Measurements from ENCODE around the gene MAPRE2.
A peak's percentile ranks its signal among the peaks of the same experiment; 100 is the strongest.

The MAPRE2 gene

DNA sequence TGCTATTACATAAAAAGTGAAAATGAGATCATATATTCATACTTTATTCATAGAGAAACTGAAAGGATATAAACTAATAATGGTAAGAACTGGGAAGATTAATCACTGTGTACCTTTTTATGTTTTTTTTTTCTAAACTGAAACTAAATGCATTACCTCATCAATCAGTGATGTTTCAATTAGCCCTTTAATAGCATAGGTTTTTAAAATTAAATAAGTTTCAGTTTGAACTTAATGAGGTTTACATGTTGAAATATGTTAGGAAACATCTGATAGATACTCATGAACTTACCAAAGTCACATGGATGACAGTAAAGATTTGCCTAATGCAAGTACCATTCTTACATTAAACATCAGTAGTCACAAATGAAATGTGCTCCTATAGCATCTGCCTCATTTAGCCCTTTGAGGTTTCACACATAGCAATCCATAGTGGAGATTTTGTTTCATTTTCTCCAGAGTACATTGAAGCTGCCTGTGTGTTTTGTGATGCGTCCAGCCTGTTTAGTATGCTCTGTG, 8.9 kb downstream of the MAPRE2 start:
- no peak for DNase-seq (ENCODE audit: low read depth)
- TF ChIP-seq, protein P1, sequence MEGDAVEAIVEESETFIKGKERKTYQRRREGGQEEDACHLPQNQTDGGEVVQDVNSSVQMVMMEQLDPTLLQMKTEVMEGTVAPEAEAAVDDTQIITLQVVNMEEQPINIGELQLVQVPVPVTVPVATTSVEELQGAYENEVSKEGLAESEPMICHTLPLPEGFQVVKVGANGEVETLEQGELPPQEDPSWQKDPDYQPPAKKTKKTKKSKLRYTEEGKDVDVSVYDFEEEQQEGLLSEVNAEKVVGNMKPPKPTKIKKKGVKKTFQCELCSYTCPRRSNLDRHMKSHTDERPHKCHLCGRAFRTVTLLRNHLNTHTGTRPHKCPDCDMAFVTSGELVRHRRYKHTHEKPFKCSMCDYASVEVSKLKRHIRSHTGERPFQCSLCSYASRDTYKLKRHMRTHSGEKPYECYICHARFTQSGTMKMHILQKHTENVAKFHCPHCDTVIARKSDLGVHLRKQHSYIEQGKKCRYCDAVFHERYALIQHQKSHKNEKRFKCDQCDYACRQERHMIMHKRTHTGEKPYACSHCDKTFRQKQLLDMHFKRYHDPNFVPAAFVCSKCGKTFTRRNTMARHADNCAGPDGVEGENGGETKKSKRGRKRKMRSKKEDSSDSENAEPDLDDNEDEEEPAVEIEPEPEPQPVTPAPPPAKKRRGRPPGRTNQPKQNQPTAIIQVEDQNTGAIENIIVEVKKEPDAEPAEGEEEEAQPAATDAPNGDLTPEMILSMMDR (IDR thresholded peaks at IDR 0.05; ENCODE audit: low read length, missing control alignments), result no peak
- H3K4me3 ChIP-seq (replicated peaks; ENCODE audit: low read depth, low read length), result peak overlapping the region; percentile 32

DNA sequence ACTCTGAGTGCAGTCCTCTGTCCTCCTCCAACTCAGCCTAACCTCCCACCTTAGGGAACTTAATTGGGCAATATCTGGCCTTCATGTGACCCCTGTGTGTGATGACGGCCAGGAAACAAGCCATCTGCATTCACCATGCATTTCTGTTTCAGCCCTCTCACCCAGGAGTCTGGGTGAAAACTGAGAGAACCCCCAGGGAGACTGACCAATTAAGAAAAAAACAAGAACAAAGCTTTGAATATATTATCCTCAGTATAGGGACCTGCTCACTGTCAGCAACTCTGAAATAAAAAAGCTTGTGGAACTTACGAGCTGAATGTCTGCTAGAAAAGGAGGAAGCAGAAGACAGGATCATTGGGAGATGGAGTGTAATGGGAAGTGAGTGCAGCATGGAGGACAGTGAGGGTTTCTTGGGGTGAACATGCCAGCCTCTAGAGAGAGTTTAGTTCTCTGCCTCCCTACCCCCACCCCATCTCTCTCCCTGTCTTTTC, 9.5 kb downstream of the MAPRE2 start:
- peak overlapping the region; percentile 32 for H3K4me3 ChIP-seq (replicated peaks; ENCODE audit: low read depth, low read length)
- TF ChIP-seq, protein P1 (IDR thresholded peaks at IDR 0.05; ENCODE audit: low read length, missing control alignments), result no peak
- DNase-seq (ENCODE audit: low read depth), result peak; percentile 54

DNA sequence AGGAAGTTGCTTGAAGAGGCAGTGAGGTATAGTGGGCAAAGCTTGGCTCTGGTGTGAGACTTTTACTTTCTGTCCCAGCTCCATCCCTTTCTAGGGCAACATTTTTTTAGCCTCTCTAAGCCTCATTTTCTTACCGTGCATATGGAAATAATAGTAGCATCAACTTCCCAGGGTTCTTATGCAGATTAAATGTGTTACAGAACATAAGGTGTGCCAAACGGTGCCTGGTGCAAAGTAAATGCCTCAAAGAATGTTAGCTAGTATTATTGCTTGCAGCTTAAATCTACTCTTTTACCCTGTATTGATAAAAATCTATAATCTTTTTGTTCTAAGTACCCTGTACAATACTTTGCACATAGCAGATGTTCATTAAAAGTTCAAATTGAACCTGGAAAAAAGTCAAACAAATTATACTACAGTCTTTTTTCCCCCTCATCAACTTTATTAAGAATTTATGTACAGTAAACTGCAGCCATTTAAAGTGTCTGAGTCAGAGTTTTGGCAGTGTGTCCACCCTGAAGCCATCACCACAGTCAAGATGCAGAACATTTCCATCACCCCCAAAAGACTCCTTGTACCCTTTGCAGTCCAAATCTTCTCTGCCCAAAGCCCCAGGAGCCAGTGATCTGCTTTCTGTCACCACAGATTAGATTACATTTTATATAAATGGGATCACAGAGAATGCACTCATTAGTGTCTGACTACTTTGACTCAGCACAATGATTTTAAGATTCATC, 10.6 kb downstream of the MAPRE2 start:
- DNase-seq (ENCODE audit: low read depth), result peak; percentile 27
- TF ChIP-seq, protein P1 (IDR thresholded peaks at IDR 0.05; ENCODE audit: low read length, missing control alignments), result no peak
- no peak overlapping the region for H3K4me3 ChIP-seq (replicated peaks; ENCODE audit: low read depth, low read length)

DNA sequence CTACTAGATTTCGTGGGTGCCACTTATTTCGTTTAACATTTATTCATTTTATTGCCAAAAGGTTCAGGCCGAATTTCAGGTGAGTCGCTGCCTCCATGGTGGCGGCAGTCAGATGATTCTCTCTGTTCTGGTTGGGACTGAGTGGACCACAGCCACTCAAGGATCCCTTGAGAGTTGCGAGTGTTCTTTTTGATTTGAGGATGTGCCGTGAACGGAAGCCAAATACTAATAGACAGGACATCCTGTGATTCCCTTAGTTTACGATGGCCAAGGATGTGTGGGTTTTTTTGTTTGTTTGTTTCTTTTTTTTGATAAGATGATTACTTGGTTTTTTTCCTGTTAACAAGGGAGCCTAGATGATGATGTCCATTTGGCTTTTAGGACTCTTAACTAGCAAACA, 13.2 kb downstream of the MAPRE2 start:
- DNase-seq (ENCODE audit: low read depth), result no peak
- TF ChIP-seq, protein P1 (IDR thresholded peaks at IDR 0.05; ENCODE audit: low read length, missing control alignments), result no peak
- no peak overlapping the region for H3K4me3 ChIP-seq (replicated peaks; ENCODE audit: low read depth, low read length)

DNA sequence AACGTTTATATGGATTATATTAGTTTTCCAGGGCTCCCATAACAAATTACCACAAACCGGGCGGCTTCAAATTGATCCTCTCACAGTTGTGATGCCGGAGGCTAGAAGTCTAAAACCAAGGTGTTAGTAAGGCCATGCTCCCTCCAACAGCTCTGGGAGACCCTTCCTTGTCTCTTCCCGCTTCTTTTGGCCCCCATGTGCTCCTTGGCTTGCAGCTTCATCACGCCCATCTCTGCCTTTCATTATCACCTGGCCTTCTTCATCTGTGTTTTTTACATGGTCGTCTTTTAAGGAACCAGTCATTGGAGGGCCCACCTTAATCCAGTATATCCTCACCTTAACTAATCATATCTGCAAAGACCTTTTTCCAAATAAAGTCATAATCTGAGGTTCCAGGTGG, 13.9 kb downstream of the MAPRE2 start:
- TF ChIP-seq, protein P1 (IDR thresholded peaks at IDR 0.05; ENCODE audit: low read length, missing control alignments), result no peak
- H3K4me3 ChIP-seq (replicated peaks; ENCODE audit: low read depth, low read length), result no peak overlapping the region
- DNase-seq (ENCODE audit: low read depth), result no peak

DNA sequence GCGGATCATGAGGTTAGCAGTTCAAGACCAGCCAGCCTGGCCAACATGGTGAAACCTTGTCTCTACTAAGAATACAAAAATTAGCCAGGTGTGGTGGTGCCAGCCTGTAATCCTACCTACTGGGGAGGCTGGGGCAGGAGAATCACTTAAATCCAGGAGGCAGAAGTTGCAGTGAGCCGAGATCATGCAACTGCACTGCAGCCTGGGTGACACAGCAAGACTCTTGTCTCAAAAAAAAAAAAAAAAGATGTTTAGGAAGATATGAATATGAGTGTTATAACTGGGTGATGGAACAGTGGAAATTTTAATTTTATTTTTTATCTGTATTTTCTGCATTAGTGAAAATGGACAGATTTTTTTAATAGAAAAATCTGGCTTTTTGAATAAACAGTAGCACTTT, 14.5 kb downstream of the MAPRE2 start:
- TF ChIP-seq, protein P1 (IDR thresholded peaks at IDR 0.05; ENCODE audit: low read length, missing control alignments), result no peak
- no peak overlapping the region for H3K4me3 ChIP-seq (replicated peaks; ENCODE audit: low read depth, low read length)
- no peak for DNase-seq (ENCODE audit: low read depth)
